Spinal cord (tissue), 10 donors: ENCODE results near the gene GPHB5. TPM values are rescaled to one million over a fixed set of nuclear protein-coding genes. Genes with fewer than 3 reads are reported as not detected.

ENCODE experiments used
- DNase-seq, 6 donors: peaks; one replicate each; pipeline versions ENCODE4 v3.0.0 to v3.0.0-alpha.2; 2013 to 2015; ENCODE audit warnings: low spot score in 6 of 6, low read depth in 4 of 6
- H3K27ac ChIP-seq: one replicate; pipeline ENCODE4 v1.5.1; 2013; ENCODE audit warnings: low read depth, low read length, control low read depth
- H3K27me3 ChIP-seq: one replicate; pipeline ENCODE4 v1.6.1; 2013; ENCODE audit warnings: low read length; ENCODE audit not compliant: control insufficient read depth, insufficient read depth
- H3K36me3 ChIP-seq: one replicate; pipeline ENCODE4 v1.6.1; 2013; ENCODE audit warnings: low read length; ENCODE audit not compliant: control insufficient read depth, insufficient read depth
- H3K4me1 ChIP-seq: one replicate; pipeline ENCODE4 v1.6.1; 2013; ENCODE audit warnings: low read length; ENCODE audit not compliant: control insufficient read depth, insufficient read depth
- H3K4me3 ChIP-seq: one replicate; pipeline ENCODE4 v1.5.1; 2013; ENCODE audit warnings: low read depth, low read length, control low read depth
- H3K9me3 ChIP-seq: one replicate; pipeline ENCODE4 v1.6.1; 2013; ENCODE audit warnings: low read length; ENCODE audit not compliant: control insufficient read depth, insufficient read depth
- WGBS: methylation state at CpG from one replicate; pipeline ENCODE4 v1.1.5; 2013; ENCODE audit warnings: missing lambda C conversion rate; ENCODE audit not compliant: insufficient coverage; 5-methylcytosine and 5-hydroxymethylcytosine counted together
- polyA plus RNA-seq, 2 donors: library from polyadenylated mRNA; unstranded; fragments of 120-200 nt; gene quantifications; one replicate each; pipeline ENCODE4 v1.2.1, GENCODE V29; 2013; ENCODE audit not compliant: insufficient read length in 2 of 2
- total RNA-seq, 2 donors: library from RNA; depleted of rRNA in 1 of 2; stranded (reverse); fragments of 120-200 nt in 1 of 2; fragments of >200 nt in 1 of 2; gene quantifications; one replicate each; pipeline versions ENCODE4 v1.2.3 to v1.2.4, GENCODE V29; 2013 to 2014
- donor health status: healthy.

The GPHB5 gene
- total and polyA plus RNA-seq, 4 donors: not detected

GRCh38 chr14:63269561-63270225 lies 49.0 kb downstream of the GPHB5 start:
- Histone ChIP-seq H3K27ac (peak overlapping the region; percentile 0), H3K9me3 (peaks cover 5% of the 10 kb centered on the region), H3K36me3 (no peaks in the 10 kb centered on the region), H3K27me3 (no peaks in the 10 kb centered on the region), H3K4me3 (no peak overlapping the region), H3K4me1 (peaks cover 9% of the 10 kb centered on the region)
- 100% methylated on average over 1 of the region's 11 CpGs for WGBS
- peak in 1 of 6 donors; percentile 48 for DNase-seq

- Histone ChIP-seq H3K27me3 (no peaks in the 10 kb centered on the region), H3K9me3 (peaks cover 5% of the 10 kb centered on the region), H3K27ac (no peak overlapping the region), H3K4me3 (no peak overlapping the region), H3K4me1 (peaks cover 5% of the 10 kb centered on the region), H3K36me3 (no peaks in the 10 kb centered on the region)
- WGBS: 56% methylated on average over 1 of the region's 5 CpGs
- peak in 1 of 6 donors; percentile 42 for DNase-seq
These were observed 50.0 kb downstream of the GPHB5 start for GRCh38 chr14:63268771-63269170.

- no peaks in the 10 kb centered on the region for H3K36me3 ChIP-seq
- no peak for DNase-seq
- peak overlapping the region; percentile 12 for H3K27ac ChIP-seq
- H3K4me3 ChIP-seq: no peak overlapping the region
- peaks cover 5% of the 10 kb centered on the region for H3K9me3 ChIP-seq
- H3K4me1 ChIP-seq: no peaks in the 10 kb centered on the region
- 96% methylated on average over 3 of the region's 3 CpGs for WGBS
- no peaks in the 10 kb centered on the region for H3K27me3 ChIP-seq
These were observed 51.6 kb downstream of the GPHB5 start for GRCh38 chr14:63267171-63267570.

- Histone ChIP-seq H3K4me1 (no peaks in the 10 kb centered on the region), H3K27me3 (no peaks in the 10 kb centered on the region), H3K27ac (peak overlapping the region; percentile 37), H3K4me3 (no peak overlapping the region), H3K36me3 (no peaks in the 10 kb centered on the region), H3K9me3 (peaks cover 5% of the 10 kb centered on the region)
- no peak for DNase-seq
- no CpG with 5 or more reads among the region's 1 CpG for WGBS
These were observed 52.6 kb downstream of the GPHB5 start for GRCh38 chr14:63266106-63266505.

Other genes with a start within 250 kb of the GPHB5 start
- gene RHOJ, start 114.5 kb downstream of the GPHB5 start, total RNA-seq: 10 to 100 TPM; 11.9 to 18.6 TPM
- 10 to 100 TPM; 25.3 to 29.6 TPM for gene RHOJ, start 114.5 kb downstream of the GPHB5 start, polyA plus RNA-seq
- gene PPP2R5E, start 224.4 kb upstream of the GPHB5 start, total RNA-seq: 10 to 100 TPM; 22.0 to 41.4 TPM
- gene PPP2R5E, start 224.4 kb upstream of the GPHB5 start, polyA plus RNA-seq: 10 to 100 TPM; 33.8 to 47.5 TPM